Right atrium auricular region (tissue), 2 donors: Measurements from ENCODE around the gene C1orf146. TPM values are rescaled to one million over a fixed set of nuclear protein-coding genes. Genes with fewer than 3 reads are reported as not detected.
"Not testable (repeated sequence)": the region's sequence is repeated elsewhere in the genome, so short reads cannot be mapped to it uniquely, and the experiment has no call there.

Experiments used
- DNase-seq: peaks from one replicate; pipeline ENCODE4 v3.0.0-alpha.2; 2019; ENCODE audit warnings: low spot score
- H3K27ac ChIP-seq, 2 donors: fragments of 200-600 bp; sonication (generic); 1 replicate in 1 of 2; 2 replicates in 1 of 2; pipeline ENCODE4 v1.5.1; 2016 to 2019
- H3K27me3 ChIP-seq, 2 donors: fragments of 200-600 bp; sonication (generic); one replicate each; pipeline versions ENCODE4 v1.5.1 to v1.6.0; 2017 to 2019
- H3K36me3 ChIP-seq: fragments of 200-600 bp; sonication (generic); one replicate; pipeline ENCODE4 v1.5.1; 2016
- H3K4me1 ChIP-seq, 2 donors: fragments of 200-600 bp; sonication (generic); one replicate each; pipeline versions ENCODE4 v1.5.1 to v1.6.0; 2017 to 2019
- H3K4me3 ChIP-seq, 2 donors: fragments of 200-600 bp; sonication (generic); 1 replicate in 1 of 2; 2 replicates in 1 of 2; pipeline ENCODE4 v1.5.1; 2017 to 2019; ENCODE audit warnings: mild to moderate bottlenecking in 1 of 2, moderate library complexity in 1 of 2
- H3K9me3 ChIP-seq, 2 donors: fragments of 200-600 bp; sonication (generic); one replicate each; pipeline ENCODE4 v1.5.1; 2019
- total RNA-seq, 2 donors: library from RNA; depleted of rRNA; stranded (reverse); fragments of >200 nt; gene quantifications; one replicate each; pipeline ENCODE4 v1.1.0, GENCODE V29; 2016
- TF ChIP-seq, protein P1 (sequence below), 2 donors: fragments of 200-600 bp; sonication (generic); IDR thresholded peaks; one replicate each; pipeline ENCODE4 v1.5.1; 2019; ENCODE audit warnings: antibody characterized with exemption in 2 of 2

The C1orf146 gene
- total RNA-seq, 2 donors from 2014 or later: not detected

DNA sequence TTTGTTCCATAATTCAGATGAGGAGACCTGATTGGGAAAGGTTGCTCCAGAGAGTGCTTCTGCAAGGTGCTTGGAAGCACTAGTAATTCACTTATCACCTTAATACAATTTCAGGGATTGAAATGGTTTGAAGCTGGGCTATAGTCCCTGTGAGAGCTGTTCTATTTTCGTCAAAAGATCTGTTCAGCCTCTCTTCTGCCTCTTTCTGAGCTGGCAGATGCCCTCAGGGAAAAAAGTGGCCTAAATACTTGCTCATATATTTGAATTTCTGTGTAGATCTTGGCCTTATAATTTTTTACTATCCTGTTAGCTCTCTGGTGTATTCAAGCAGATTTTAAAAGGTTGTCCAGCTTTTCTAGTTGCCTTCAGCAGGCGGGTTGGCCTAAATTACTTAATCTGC is 22.3 kb downstream of the C1orf146 start:
- no peaks in the 10 kb centered on the region for H3K9me3 ChIP-seq
- H3K36me3 ChIP-seq: no peaks in the 10 kb centered on the region
- H3K27me3 ChIP-seq: no peaks in the 10 kb centered on the region
- no peaks in the 10 kb centered on the region for H3K4me1 ChIP-seq
- no peak for DNase-seq
- no peak overlapping the region for H3K4me3 ChIP-seq
- no peak overlapping the region for H3K27ac ChIP-seq
- TF ChIP-seq, protein P1, sequence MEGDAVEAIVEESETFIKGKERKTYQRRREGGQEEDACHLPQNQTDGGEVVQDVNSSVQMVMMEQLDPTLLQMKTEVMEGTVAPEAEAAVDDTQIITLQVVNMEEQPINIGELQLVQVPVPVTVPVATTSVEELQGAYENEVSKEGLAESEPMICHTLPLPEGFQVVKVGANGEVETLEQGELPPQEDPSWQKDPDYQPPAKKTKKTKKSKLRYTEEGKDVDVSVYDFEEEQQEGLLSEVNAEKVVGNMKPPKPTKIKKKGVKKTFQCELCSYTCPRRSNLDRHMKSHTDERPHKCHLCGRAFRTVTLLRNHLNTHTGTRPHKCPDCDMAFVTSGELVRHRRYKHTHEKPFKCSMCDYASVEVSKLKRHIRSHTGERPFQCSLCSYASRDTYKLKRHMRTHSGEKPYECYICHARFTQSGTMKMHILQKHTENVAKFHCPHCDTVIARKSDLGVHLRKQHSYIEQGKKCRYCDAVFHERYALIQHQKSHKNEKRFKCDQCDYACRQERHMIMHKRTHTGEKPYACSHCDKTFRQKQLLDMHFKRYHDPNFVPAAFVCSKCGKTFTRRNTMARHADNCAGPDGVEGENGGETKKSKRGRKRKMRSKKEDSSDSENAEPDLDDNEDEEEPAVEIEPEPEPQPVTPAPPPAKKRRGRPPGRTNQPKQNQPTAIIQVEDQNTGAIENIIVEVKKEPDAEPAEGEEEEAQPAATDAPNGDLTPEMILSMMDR (IDR thresholded peaks at IDR 0.05): no peak

DNA sequence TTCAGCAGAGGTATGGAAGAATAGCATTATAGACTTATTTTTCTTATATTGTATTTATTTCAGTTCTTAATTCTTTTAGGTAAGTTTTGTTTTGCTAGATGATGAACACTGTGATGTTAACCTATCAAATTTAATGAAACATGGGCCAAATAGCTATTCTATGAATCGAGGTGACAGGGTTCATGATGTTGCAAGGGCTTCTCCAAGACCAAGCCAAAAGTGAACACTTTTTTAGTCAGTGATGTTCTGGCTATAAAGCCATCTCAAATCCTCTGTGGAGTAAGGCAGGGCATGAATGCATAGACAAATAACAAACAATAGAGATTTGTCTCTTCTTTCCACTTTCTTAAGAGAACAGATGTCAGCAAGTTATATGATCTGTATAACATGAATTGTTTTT is 26.7 kb downstream of the C1orf146 start:
- peaks cover 10% of the 10 kb centered on the region for H3K36me3 ChIP-seq
- H3K4me1 ChIP-seq: no peaks in the 10 kb centered on the region
- no peak overlapping the region for H3K27ac ChIP-seq
- no peak for DNase-seq
- no peaks in the 10 kb centered on the region for H3K27me3 ChIP-seq
- no peaks in the 10 kb centered on the region for H3K9me3 ChIP-seq
- no peak overlapping the region for H3K4me3 ChIP-seq
- TF ChIP-seq, protein P1 (IDR thresholded peaks at IDR 0.05): no peak

DNA sequence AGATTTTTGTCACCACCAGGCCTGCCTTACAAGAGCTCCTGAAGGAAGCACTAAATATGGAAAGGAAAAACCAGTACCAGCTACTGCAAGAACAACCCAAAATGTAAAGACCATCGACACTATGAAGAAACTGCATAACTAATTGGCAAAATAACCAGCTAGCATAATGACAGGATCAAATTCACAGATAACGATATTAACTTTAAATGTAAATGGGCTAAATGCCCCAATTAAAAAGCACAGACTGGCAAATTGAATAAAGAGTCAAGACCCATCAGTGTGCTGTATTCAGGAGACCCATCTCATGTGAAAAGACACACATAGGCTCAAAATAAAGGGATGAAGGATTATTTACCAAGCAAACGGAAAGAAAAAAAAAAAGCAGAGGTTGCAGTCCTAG is 37.0 kb downstream of the C1orf146 start:
- not testable (repeated sequence) for DNase-seq, H3K27ac ChIP-seq, H3K27me3 ChIP-seq, H3K4me3 ChIP-seq, H3K4me1 ChIP-seq
- Histone ChIP-seq H3K9me3 (peaks cover 0 to 18% of the 10 kb centered on the region in 2 donors), H3K36me3 (peaks cover 19% of the 10 kb centered on the region)

DNA sequence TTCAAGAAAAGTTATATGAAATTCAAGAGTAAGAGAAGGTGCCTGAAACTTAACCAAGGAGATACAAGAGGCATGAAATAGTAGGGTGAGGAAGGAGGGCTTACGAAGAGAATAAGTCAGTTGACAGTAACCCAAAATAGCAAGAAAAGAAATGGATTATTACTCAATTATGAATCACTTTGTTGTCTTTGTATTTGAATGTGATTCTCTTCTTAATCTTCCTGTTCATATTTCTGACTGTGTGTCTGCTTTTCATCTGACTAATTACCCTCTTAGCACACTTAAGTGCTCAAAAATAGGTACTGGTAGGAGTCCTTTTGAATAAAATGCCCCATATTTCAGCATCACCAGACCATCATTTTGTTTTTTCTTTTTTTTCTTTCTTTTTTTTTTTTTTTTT is 41.6 kb downstream of the C1orf146 start:
- Histone ChIP-seq H3K36me3 (peaks cover 21% of the 10 kb centered on the region), H3K4me1 (no peaks in the 10 kb centered on the region), H3K27me3 (no peaks in the 10 kb centered on the region), H3K9me3 (peaks cover 0 to 16% of the 10 kb centered on the region in 2 donors), H3K27ac (no peak overlapping the region), H3K4me3 (no peak overlapping the region)
- no peak for DNase-seq
- TF ChIP-seq, protein P1 (IDR thresholded peaks at IDR 0.05): no peak

DNA sequence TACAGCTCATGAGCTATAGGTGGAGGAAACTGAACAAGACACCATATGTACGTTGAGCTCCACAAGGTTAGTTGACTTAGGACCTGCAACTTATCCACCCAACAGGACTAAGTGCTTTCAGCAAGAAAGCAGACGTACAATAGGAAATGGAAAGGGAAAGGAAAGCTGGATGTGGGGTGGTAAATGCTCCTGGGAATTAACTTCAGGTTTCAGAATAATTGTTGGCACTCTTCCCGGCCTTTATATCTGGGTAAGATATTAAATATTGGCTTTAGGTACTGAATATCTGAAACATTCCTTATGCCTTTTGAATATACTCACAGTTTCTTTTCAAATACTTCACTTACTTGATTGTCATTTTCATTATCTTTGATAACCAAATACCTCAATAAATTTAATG is 44.8 kb downstream of the C1orf146 start:
- DNase-seq: no peak
- no peaks in the 10 kb centered on the region for H3K27me3 ChIP-seq
- H3K9me3 ChIP-seq: no peaks in the 10 kb centered on the region
- no peak overlapping the region for H3K4me3 ChIP-seq
- peaks cover 40% of the 10 kb centered on the region for H3K36me3 ChIP-seq
- H3K4me1 ChIP-seq: no peaks in the 10 kb centered on the region
- H3K27ac ChIP-seq: no peak overlapping the region
- TF ChIP-seq, protein P1 (IDR thresholded peaks at IDR 0.05): no peak

DNA sequence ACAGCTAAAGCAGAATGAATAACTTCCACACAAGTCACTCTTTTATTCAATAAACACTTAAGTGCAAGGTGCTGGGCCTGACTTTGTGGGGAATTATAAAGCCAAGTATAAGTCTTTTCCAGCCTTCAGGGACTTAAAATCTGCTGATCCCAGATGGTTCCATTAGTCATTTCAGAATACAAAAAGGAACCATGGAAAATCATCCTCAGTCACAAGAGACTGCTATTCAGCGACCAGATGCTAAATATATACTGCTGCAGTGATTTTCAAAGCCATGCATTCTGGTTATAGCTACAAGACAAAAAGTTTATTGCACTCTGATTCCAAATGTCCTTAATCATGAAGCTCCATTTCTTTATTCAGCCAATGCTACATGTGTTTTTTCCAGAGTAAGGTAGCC is 55.3 kb downstream of the C1orf146 start:
- Histone ChIP-seq H3K36me3 (peaks cover 3% of the 10 kb centered on the region), H3K4me1 (no peaks in the 10 kb centered on the region), H3K27me3 (no peaks in the 10 kb centered on the region), H3K27ac (no peak overlapping the region), H3K9me3 (no peaks in the 10 kb centered on the region), H3K4me3 (no peak overlapping the region)
- no peak for DNase-seq
- TF ChIP-seq, protein P1 (IDR thresholded peaks at IDR 0.05): no peak
